Pancreas (tissue), 10 donors: ENCODE measurements around the gene LRRC53. TPM values are rescaled to one million over a fixed set of nuclear protein-coding genes. Genes with fewer than 3 reads are reported as not detected.

Experiments
- ATAC-seq, 4 donors: fragments of 200-7000 bp; cut with Tn5 transposase; one replicate each; pipeline versions ENCODE4 v1.8.0 to v1.9.1; 2020; ENCODE audit warnings: mild to moderate bottlenecking in 4 of 4, moderate library complexity in 4 of 4
- DNase-seq, 6 donors: peaks; one replicate each; pipeline ENCODE4 v3.0.0-alpha.2; 2020
- FAIRE-seq: peaks from 2 replicates; lab custom pipeline; 2012; peaks lifted over from hg19 to GRCh38; lab: Jason Lieb, UNC
- H3K27ac ChIP-seq, 4 donors: fragments of 200-600 bp; sonication (generic); 1 replicate in 3 of 4; 2 replicates in 1 of 4; pipeline versions ENCODE4 v1.5.0 to v1.8.0; 2020
- H3K27me3 ChIP-seq, 4 donors: fragments of 200-600 bp; one replicate each; pipeline ENCODE4 v1.8.0; 2021
- H3K36me3 ChIP-seq, 3 donors: fragments of 200-600 bp; sonication (generic) in 1 of 3; one replicate each; pipeline versions ENCODE4 v1.5.0 to v1.8.0; 2020 to 2021
- H3K4me1 ChIP-seq, 3 donors: fragments of 200-600 bp; one replicate each; pipeline ENCODE4 v1.8.0; 2021
- H3K4me3 ChIP-seq, 4 donors: fragments of 200-600 bp; sonication (generic) in 2 of 4; one replicate each; pipeline versions ENCODE4 v1.5.0 to v1.8.0; 2020 to 2021
- H3K9me3 ChIP-seq, 4 donors: fragments of 200-600 bp; one replicate each; pipeline ENCODE4 v1.8.0; 2021
- CTCF ChIP-seq, 4 donors: fragments of 200-600 bp; sonication (generic) in 3 of 4; IDR thresholded peaks; one replicate each; pipeline versions ENCODE4 v1.5.0 to v1.8.0; 2021; ENCODE audit warnings: antibody characterized with exemption in 4 of 4
- WGBS, 2 donors: extraction: QIAGEN DNeasy Blood & Tissue Kit; methylation state at CpG; one replicate each; pipeline ENCODE4 v1.1.7; 2013; 5-methylcytosine and 5-hydroxymethylcytosine counted together
- intact Hi-C, 3 donors: fragments of 100-400 bp; cut with DNase I; formaldehyde crosslinking; loops; one replicate each; pipeline versions ENCODE4 v1.11.1 to v1.14.2; 2022
- polyA plus RNA-seq, 2 donors: library from polyadenylated mRNA; stranded (reverse); fragments of 200-250 nt; gene quantifications; one replicate each; pipeline ENCODE4 v1.2.3, GENCODE V29; 2013
- total RNA-seq, 6 donors: library from RNA; stranded (reverse); fragmentation: NEBNext Ultra II Directional in 4 of 6; extraction: Animal tissue kit (Norgen Biotek cat#: 25700) in 4 of 6; gene quantifications; one replicate each; pipeline versions ENCODE4 v1.2.1 to v1.2.4, GENCODE V29; 2021 to 2023
- donor health status: healthy with polysubstance abuse.
- donor health status: DM: no; HTN: no; CAD: no; lungs with moderate emphysema.
- donor health status: DM: no; HTN: no; CAD: no.
- donor health status: control.
- donor health status: control.
- donor health status: Bipolar disorder and iron deficiency.
- donor health status: DM: yes; HTN: yes; CAD: no.
- donor health status: DM: no; HTN: no; CAD: no.
- donor health status: DM: no; HTN: no; CAD: no.
- donor health status: DM: yes; HTN: yes; CAD: no.

The LRRC53 gene
- total RNA-seq (under 1 TPM in 1 of 6 donors, not detected in 5; 0.06 TPM), polyA plus RNA-seq (not detected)

GRCh38 chr1:74512170-74512915, at the start of gene LRRC53:
TSS of gene LRRC53 (minus strand) at chr1:74512611. CDS start at chr1:74483349, 29,262 bp downstream.
- ATAC-seq (no peak), FAIRE-seq (no peak), DNase-seq (no peak)
- TF ChIP-seq CTCF (IDR thresholded peaks at IDR 0.05), result no peak
- Histone ChIP-seq H3K27me3 (peaks cover 0 to 4% (median 0%) of the 10 kb centered on the region in 4 donors), H3K27ac (no peak within 1 kb of the TSS), H3K9me3 (no peaks in the 10 kb centered on the region), H3K4me3 (no peak within 1 kb of the TSS), H3K36me3 (no peaks in the 10 kb centered on the region), H3K4me1 (no peaks in the 10 kb centered on the region)
- 22 to 42% methylated on average over 2 of the region's 2 CpGs for WGBS, 2 donors
- intact Hi-C loops, result no loop called here

- no peaks in the 10 kb centered on the region for H3K36me3 ChIP-seq
- no peak for DNase-seq
- FAIRE-seq, result no peak
- intact Hi-C loops, result no loop called here
- WGBS, 2 donors, result 68 to 80% methylated on average over 2 of the region's 2 CpGs
- no peak overlapping the region for H3K27ac ChIP-seq
- no peaks in the 10 kb centered on the region for H3K27me3 ChIP-seq
- H3K4me1 ChIP-seq, result no peaks in the 10 kb centered on the region
- no peaks in the 10 kb centered on the region for H3K9me3 ChIP-seq
- no peak for TF ChIP-seq CTCF (IDR thresholded peaks at IDR 0.05)
- no peak overlapping the region for H3K4me3 ChIP-seq
- no peak for ATAC-seq
Measured at GRCh38 chr1:74549932-74550331, 37.5 kb upstream of the LRRC53 start.

- ATAC-seq (no peak), FAIRE-seq (no peak), DNase-seq (no peak)
- intact Hi-C loops, result no loop called here
- no peak for TF ChIP-seq CTCF (IDR thresholded peaks at IDR 0.05)
- H3K9me3 ChIP-seq, result no peaks in the 10 kb centered on the region
- H3K27ac ChIP-seq, result no peak overlapping the region
- H3K4me1 ChIP-seq, result no peaks in the 10 kb centered on the region
- 42 to 53% methylated on average over 4 of the region's 4 CpGs for WGBS, 2 donors
- no peaks in the 10 kb centered on the region for H3K27me3 ChIP-seq
- no peaks in the 10 kb centered on the region for H3K36me3 ChIP-seq
- H3K4me3 ChIP-seq, result no peak overlapping the region
Measured at GRCh38 chr1:74548961-74549750, 36.7 kb upstream of the LRRC53 start.

GRCh38 chr1:74545821-74546220, 33.4 kb upstream of the LRRC53 start:
- DNase-seq, result no peak
- Histone ChIP-seq H3K4me3 (no peak overlapping the region), H3K27ac (no peak overlapping the region), H3K27me3 (no peaks in the 10 kb centered on the region), H3K9me3 (no peaks in the 10 kb centered on the region), H3K36me3 (no peaks in the 10 kb centered on the region), H3K4me1 (no peaks in the 10 kb centered on the region)
- 79 to 80% methylated on average over 2 of the region's 2 CpGs for WGBS, 2 donors
- no peak for ATAC-seq
- no peak for TF ChIP-seq CTCF (IDR thresholded peaks at IDR 0.05)
- intact Hi-C loops, result no loop called here
- FAIRE-seq, result no peak
